Loucy (cell line): ENCODE measurements around the gene CYP3A4.

Experiments used
- H2AFZ ChIP-seq: fragments of 200-600 bp; sonication (generic); 2 replicates; pipeline ENCODE4 v1.6.0; 2016; ENCODE audit warnings: antibody characterized with exemption, mild to moderate bottlenecking, low read length, moderate library complexity
- H3F3A ChIP-seq: fragments of 200-600 bp; 2 replicates; pipeline ENCODE4 v1.6.0; 2016; ENCODE audit warnings: antibody characterized with exemption, low read depth, mild to moderate bottlenecking
- H3K27me3 ChIP-seq: fragments of 200-600 bp; sonication (generic); 2 replicates; pipeline ENCODE4 v1.6.1; 2014; ENCODE audit warnings: low read length, mild to moderate bottlenecking; ENCODE audit not compliant: insufficient read depth, poor library complexity, severe bottlenecking
- H3K36me3 ChIP-seq: fragments of 200-600 bp; sonication (generic); 2 replicates; pipeline ENCODE4 v1.6.1; 2016; ENCODE audit warnings: low read length; ENCODE audit not compliant: insufficient read depth
- H3K4me1 ChIP-seq: fragments of 200-600 bp; sonication (generic); 2 replicates; pipeline ENCODE4 v1.5.1; 2014; ENCODE audit warnings: low read length, mild to moderate bottlenecking; ENCODE audit not compliant: insufficient read depth, poor library complexity, severe bottlenecking
- H3K4me2 ChIP-seq: fragments of 200-600 bp; sonication (generic); 2 replicates; pipeline ENCODE4 v1.6.0; 2014; ENCODE audit warnings: antibody characterized with exemption, low read length, low read depth, mild to moderate bottlenecking; ENCODE audit not compliant: poor library complexity, severe bottlenecking
- H3K4me3 ChIP-seq: fragments of 200-600 bp; sonication (generic); 2 replicates; pipeline ENCODE4 v1.5.1; 2014; ENCODE audit warnings: low read length, mild to moderate bottlenecking, mixed read lengths; ENCODE audit not compliant: poor library complexity, severe bottlenecking
- H3K79me2 ChIP-seq: fragments of 200-600 bp; sonication (generic); 2 replicates; pipeline ENCODE4 v1.6.1; 2014; ENCODE audit warnings: low read length; ENCODE audit not compliant: insufficient read depth
- H3K9ac ChIP-seq: fragments of 200-600 bp; sonication (generic); 2 replicates; pipeline ENCODE4 v1.6.0; 2014; ENCODE audit warnings: mild to moderate bottlenecking, low read depth, low read length, moderate library complexity; ENCODE audit not compliant: poor library complexity, severe bottlenecking
- H3K9me2 ChIP-seq: fragments of 200-600 bp; sonication (generic); replicated peaks from 2 replicates; pipeline ENCODE4 v1.6.1; 2016; ENCODE audit warnings: low read depth, low read length, mixed read lengths
- H3K9me3 ChIP-seq: fragments of 200-600 bp; sonication (generic); 2 replicates; pipeline ENCODE4 v1.6.1; 2014; ENCODE audit warnings: mild to moderate bottlenecking, antibody characterized with exemption, low read length, low read depth; ENCODE audit not compliant: insufficient read depth
- H4K20me1 ChIP-seq: fragments of 200-600 bp; sonication (generic); 2 replicates; pipeline ENCODE4 v1.6.0; 2014; ENCODE audit warnings: antibody characterized with exemption, low read length, mild to moderate bottlenecking; ENCODE audit not compliant: insufficient read depth, poor library complexity, severe bottlenecking
- CTCF ChIP-seq: fragments of 200-600 bp; sonication (generic); conservative IDR thresholded peaks from 2 replicates; pipeline ENCODE4 v1.5.1; 2014; ENCODE audit warnings: mild to moderate bottlenecking, antibody characterized with exemption, low read length
- EZH2phosphoT487 ChIP-seq: fragments of 200-600 bp; IDR thresholded peaks from 2 replicates; pipeline ENCODE4 v1.6.1; 2018; ENCODE audit warnings: antibody characterized with exemption, mild to moderate bottlenecking, moderate library complexity, borderline replicate concordance

The CYP3A4 gene

GRCh38 chr7:99719996-99720769, 63.8 kb downstream of the CYP3A4 start:
- no peaks in the 10 kb centered on the region for H3K79me2 ChIP-seq
- H3K4me1 ChIP-seq, result no peaks in the 10 kb centered on the region
- no peaks in the 10 kb centered on the region for H3K36me3 ChIP-seq
- H4K20me1 ChIP-seq, result no peaks in the 10 kb centered on the region
- H3K27me3 ChIP-seq, result no peaks in the 10 kb centered on the region
- TF ChIP-seq CTCF (no peak), EZH2phosphoT487 (no peak)
- no peak overlapping the region for H2AFZ ChIP-seq
- H3K4me2 ChIP-seq, result no peak overlapping the region
- H3K9me3 ChIP-seq, result no peaks in the 10 kb centered on the region
- H3K9ac ChIP-seq, result no peak overlapping the region
- H3K4me3 ChIP-seq, result no peak overlapping the region
- no peaks in the 10 kb centered on the region for H3K9me2 ChIP-seq
- H3F3A ChIP-seq, result no peaks in the 10 kb centered on the region

GRCh38 chr7:99713995-99714570, 69.9 kb downstream of the CYP3A4 start:
- no peaks in the 10 kb centered on the region for H3K4me1 ChIP-seq
- no peak overlapping the region for H3K4me2 ChIP-seq
- H3K36me3 ChIP-seq, result peaks cover 4% of the 10 kb centered on the region; the same call in 1 of the 2 replicates
- H3K4me3 ChIP-seq, result no peak overlapping the region
- H3K79me2 ChIP-seq, result no peaks in the 10 kb centered on the region
- H3K9me2 ChIP-seq, result no peaks in the 10 kb centered on the region
- H3K27me3 ChIP-seq, result no peaks in the 10 kb centered on the region
- no peaks in the 10 kb centered on the region for H3F3A ChIP-seq
- H2AFZ ChIP-seq, result no peak overlapping the region
- no peaks in the 10 kb centered on the region for H3K9me3 ChIP-seq
- no peak for TF ChIP-seq CTCF
- TF ChIP-seq EZH2phosphoT487, result no peak
- no peaks in the 10 kb centered on the region for H4K20me1 ChIP-seq
- no peak overlapping the region for H3K9ac ChIP-seq

- Histone ChIP-seq H2AFZ (no peak overlapping the region), H3K4me3 (no peak overlapping the region), H3F3A (no peaks in the 10 kb centered on the region), H3K9me3 (peaks cover 6% of the 10 kb centered on the region; the same call in 1 of the 2 replicates), H4K20me1 (no peaks in the 10 kb centered on the region), H3K9me2 (no peaks in the 10 kb centered on the region), H3K36me3 (peaks cover 14% of the 10 kb centered on the region), H3K4me1 (no peaks in the 10 kb centered on the region), H3K9ac (no peak overlapping the region), H3K4me2 (no peak overlapping the region), H3K27me3 (no peaks in the 10 kb centered on the region), H3K79me2 (no peaks in the 10 kb centered on the region)
- TF ChIP-seq EZH2phosphoT487 (no peak), CTCF (no peak)
These were observed 74.0 kb downstream of the CYP3A4 start for GRCh38 chr7:99709838-99710578.
